GM23338 (cell line): ENCODE data around the gene LAD1. TPM values are rescaled to one million over a fixed set of nuclear protein-coding genes. Genes with fewer than 3 reads are reported as not detected.

Source experiments
- ATAC-seq: fragments of 200-7000 bp; cut with Tn5 transposase; 3 replicates; pipeline ENCODE4 v1.9.1; 2020
- DNase-seq: peaks from one replicate; pipeline ENCODE4 v3.0.0-alpha.2; 2015; ENCODE audit warnings: low spot score
- H2AFZ ChIP-seq: fragments of 200-600 bp; sonication (generic); 2 replicates; pipeline ENCODE4 v1.8.0; 2016; ENCODE audit warnings: antibody characterized with exemption, mild to moderate bottlenecking, moderate library complexity
- H3F3A ChIP-seq: fragments of 200-600 bp; sonication (generic); replicated peaks from 2 replicates; pipeline ENCODE4 v1.8.0; 2017; ENCODE audit warnings: antibody characterized with exemption, mixed run types, low read depth
- H3K27ac ChIP-seq: fragments of 200-600 bp; sonication (generic); 2 replicates; pipeline ENCODE4 v1.6.1; 2016; ENCODE audit warnings: low read depth
- H3K27me3 ChIP-seq: fragments of 200-600 bp; sonication (generic); 2 replicates; pipeline ENCODE4 v1.8.0; 2016; ENCODE audit warnings: mild to moderate bottlenecking, mixed run types, moderate library complexity; ENCODE audit not compliant: insufficient read depth
- H3K36me3 ChIP-seq: fragments of 200-600 bp; sonication (generic); 2 replicates; pipeline ENCODE4 v1.8.0; 2016; ENCODE audit warnings: mild to moderate bottlenecking; ENCODE audit not compliant: insufficient read depth
- H3K4me1 ChIP-seq: fragments of 200-600 bp; sonication (generic); 2 replicates; pipeline ENCODE4 v1.8.0; 2016; ENCODE audit warnings: mild to moderate bottlenecking, moderate library complexity; ENCODE audit not compliant: insufficient read depth
- H3K4me2 ChIP-seq: fragments of 200-600 bp; sonication (generic); 2 replicates; pipeline ENCODE4 v1.7.1; 2017; ENCODE audit warnings: mixed run types
- H3K4me3 ChIP-seq: fragments of 200-600 bp; sonication (generic); 2 replicates; pipeline ENCODE4 v1.6.1; 2016; ENCODE audit warnings: mixed run types
- H3K79me2 ChIP-seq: fragments of 200-600 bp; sonication (generic); replicated peaks from 2 replicates; pipeline ENCODE4 v1.8.0; 2017; ENCODE audit warnings: mild to moderate bottlenecking; ENCODE audit not compliant: insufficient read depth
- H3K9me2 ChIP-seq: fragments of 200-600 bp; sonication (generic); 2 replicates; pipeline ENCODE4 v1.8.0; 2017; ENCODE audit not compliant: insufficient read depth
- H4K20me1 ChIP-seq: fragments of 200-600 bp; sonication (generic); replicated peaks from 2 replicates; pipeline ENCODE4 v1.8.0; 2017; ENCODE audit warnings: mild to moderate bottlenecking; ENCODE audit not compliant: insufficient read depth
- H3K27ac Mint-ChIP-seq: 2 replicates; pipeline ENCODE4 v1.8.0; 2020; ENCODE audit warnings: inconsistent platforms, mild to moderate bottlenecking, moderate library complexity, mixed read lengths
- H3K27me3 Mint-ChIP-seq: 3 replicates; pipeline ENCODE4 v1.8.0; 2022; ENCODE audit warnings: low read depth, mild to moderate bottlenecking, moderate library complexity, mixed read lengths, inconsistent platforms; ENCODE audit not compliant: insufficient read depth, poor library complexity
- H3K36me3 Mint-ChIP-seq: 3 replicates; pipeline ENCODE4 v1.8.0; 2021; ENCODE audit warnings: low read depth, mild to moderate bottlenecking, inconsistent platforms, moderate library complexity, mixed read lengths
- H3K4me1 Mint-ChIP-seq: 3 replicates; pipeline ENCODE4 v1.8.0; 2020; ENCODE audit warnings: mild to moderate bottlenecking, inconsistent platforms, mixed read lengths
- H3K4me3 Mint-ChIP-seq: 3 replicates; pipeline ENCODE4 v1.8.0; 2021; ENCODE audit warnings: moderate library complexity, mild to moderate bottlenecking, inconsistent platforms, mixed read lengths
- H3K9me3 Mint-ChIP-seq: 3 replicates; pipeline ENCODE4 v1.8.0; 2020; ENCODE audit warnings: moderate library complexity, mild to moderate bottlenecking, inconsistent platforms, mixed read lengths
- CREB1 ChIP-seq: fragments of 250-450 bp; sonication (Bioruptor Pico); IDR thresholded peaks from 2 replicates; pipeline ENCODE4 v1.5.0; 2020; ENCODE audit warnings: low read depth, mild to moderate bottlenecking, moderate library complexity
- CTCF ChIP-seq, 2 experiments: fragments of 200-600 bp in 1 of 2; sonication (generic) in 1 of 2; conservative IDR thresholded peaks; 2 replicates each; pipeline versions ENCODE4 v1.5.1 to v1.6.1; 2016 to 2017; ENCODE audit warnings: antibody characterized with exemption in 2 of 2, low read depth in 2 of 2, mild to moderate bottlenecking in 2 of 2, moderate library complexity in 1 of 2
- ETS1 ChIP-seq: IDR thresholded peaks from 2 replicates; pipeline ENCODE4 v1.6.1; 2016; ENCODE audit warnings: antibody characterized with exemption
- EZH2 ChIP-seq: fragments of 200-600 bp; sonication (generic); IDR thresholded peaks from one replicate; pipeline ENCODE4 v1.8.0; 2017; ENCODE audit warnings: antibody characterized with exemption, mild to moderate bottlenecking, low read depth; ENCODE audit not compliant: unreplicated experiment
- EZH2phosphoT487 ChIP-seq: fragments of 200-600 bp; sonication (generic); IDR thresholded peaks from one replicate; pipeline ENCODE4 v1.8.1; 2018; ENCODE audit warnings: antibody characterized with exemption; ENCODE audit not compliant: unreplicated experiment
- JUNB ChIP-seq: IDR thresholded peaks from one replicate; pipeline ENCODE4 v1.6.1; 2016; ENCODE audit warnings: antibody characterized with exemption; ENCODE audit not compliant: unreplicated experiment
- POLR2AphosphoS5 ChIP-seq: IDR thresholded peaks from 2 replicates; pipeline ENCODE4 v1.6.1; 2016; ENCODE audit warnings: antibody characterized with exemption, low read depth
- REST ChIP-seq: IDR thresholded peaks from one replicate; pipeline ENCODE4 v1.6.1; 2018; ENCODE audit warnings: antibody characterized with exemption; ENCODE audit not compliant: unreplicated experiment
- STAT1 ChIP-seq: IDR thresholded peaks from one replicate; pipeline ENCODE4 v1.6.1; 2016; ENCODE audit warnings: antibody characterized with exemption; ENCODE audit not compliant: unreplicated experiment
- ZNF114 ChIP-seq: fragments of 250-450 bp; sonication (Bioruptor Pico); IDR thresholded peaks from 2 replicates; pipeline ENCODE4 v1.5.0; 2020; ENCODE audit warnings: mild to moderate bottlenecking, moderate library complexity
- ZNF331 ChIP-seq: fragments of 250-450 bp; sonication (Bioruptor Pico); IDR thresholded peaks from 2 replicates; pipeline ENCODE4 v1.5.0; 2020; ENCODE audit warnings: low read depth, mild to moderate bottlenecking, moderate library complexity
- ZNF462 ChIP-seq: fragments of 250-450 bp; sonication (Bioruptor Pico); IDR thresholded peaks from 2 replicates; pipeline ENCODE4 v1.5.0; 2020; ENCODE audit warnings: mild to moderate bottlenecking, moderate library complexity
- polyA plus RNA-seq: library from polyadenylated mRNA; unstranded; fragments of >200 nt; fragmentation: Nextera tagmentation; extraction: Ambion mirVana; gene quantifications from 2 replicates; pipeline ENCODE4 v1.2.1, GENCODE V29; 2016
- total RNA-seq: library from RNA; depleted of rRNA; stranded (reverse); fragments of >200 nt; shearing (Covaris generic); gene quantifications from 2 replicates; pipeline ENCODE4 v1.2.3, GENCODE V29; 2014

LAD1 gene
- total and polyA plus RNA-seq, 2 experiments from 2014 or later: 17.6 to 18.9 TPM

GRCh38 chr1:201427963-201428362 lies 28.8 kb upstream of the LAD1 start:
- Mint-ChIP-seq H3K27me3 (peaks cover 15% of the 10 kb centered on the region), H3K4me1 (peaks cover 5% of the 10 kb centered on the region; the same call in 1 of the 3 replicates), H3K4me3 (no peak overlapping the region), H3K9me3 (peaks cover 3% of the 10 kb centered on the region; the same call in 1 of the 3 replicates), H3K27ac (no peak overlapping the region), H3K36me3 (no peaks in the 10 kb centered on the region; the same call in 2 of the 3 replicates)
- Histone ChIP-seq H3K27me3 (no peaks in the 10 kb centered on the region), H4K20me1 (no peaks in the 10 kb centered on the region), H3K4me3 (no peak overlapping the region), H3K4me2 (no peak overlapping the region), H3K27ac (no peak overlapping the region), H3K36me3 (no peaks in the 10 kb centered on the region), H3K79me2 (no peaks in the 10 kb centered on the region), H3K9me2 (no peaks in the 10 kb centered on the region), H3F3A (no peaks in the 10 kb centered on the region), H3K4me1 (no peaks in the 10 kb centered on the region; the same call in 1 of the 2 replicates), H2AFZ (no peak overlapping the region)
- ATAC-seq: no peak
- no peak for DNase-seq
- TF ChIP-seq EZH2phosphoT487 (no peak), STAT1 (no peak), JUNB (no peak), ETS1 (no peak), EZH2 (no peak), POLR2AphosphoS5 (no peak), CTCF (conservative IDR thresholded peaks at IDR 0.05; ENCODE audit: low read depth in 2 of 2) (no peak), ZNF462 (CRISPR knock-in tag) (no peak), REST (no peak), ZNF331 (CRISPR knock-in tag) (no peak), CREB1 (no peak), ZNF114 (CRISPR knock-in tag) (no peak)
